Retinal pigment epithelial cell (primary cell): ENCODE results near the gene PAK2.
"Not testable (repeated sequence)": the region's sequence is repeated elsewhere in the genome, so short reads cannot be mapped to it uniquely, and the experiment has no call there.

Source experiments
- DNase-seq: peaks from one replicate; pipeline ENCODE4 v3.0.0-alpha.2; 2010; ENCODE audit warnings: low read depth
- H3K4me3 ChIP-seq: 2 replicates; pipeline ENCODE4 v1.5.1; 2011; ENCODE audit warnings: mild to moderate bottlenecking, low read length, control low read depth, moderate library complexity
- CTCF ChIP-seq: conservative IDR thresholded peaks from 2 replicates; pipeline ENCODE4 v1.5.1; 2011; ENCODE audit warnings: low read depth, low read length, control low read depth, inconsistent platforms

Gene PAK2

GRCh38 chr3:196821806-196822355 lies 82.2 kb downstream of the PAK2 start:
- no peak overlapping the region for H3K4me3 ChIP-seq
- no peak for DNase-seq
- no peak for TF ChIP-seq CTCF

- not testable (repeated sequence) for H3K4me3 ChIP-seq, DNase-seq
Observed at GRCh38 chr3:196829651-196830050, 90.0 kb downstream of the PAK2 start.

- DNase-seq = no peak
- TF ChIP-seq CTCF = no peak
- no peak overlapping the region for H3K4me3 ChIP-seq
Observed at GRCh38 chr3:196835086-196835485, 95.4 kb downstream of the PAK2 start.

- not testable (repeated sequence) for H3K4me3 ChIP-seq
Observed at GRCh38 chr3:196836626-196837025, 97.0 kb downstream of the PAK2 start.

GRCh38 chr3:196837819-196838420 lies 98.3 kb downstream of the PAK2 start:
- peak; percentile 77 for TF ChIP-seq CTCF

More at GRCh38 chr3:196836626-196837025, 97.0 kb downstream of the PAK2 start:
- DNase-seq = not testable (repeated sequence)

GRCh38 chr3:196839351-196839750 lies 99.7 kb downstream of the PAK2 start:
- H3K4me3 ChIP-seq, DNase-seq: not testable (repeated sequence)

More at GRCh38 chr3:196837819-196838420, 98.3 kb downstream of the PAK2 start:
- peak; percentile 2 for DNase-seq
- H3K4me3 ChIP-seq = no peak overlapping the region

- no peak for DNase-seq
- no peak overlapping the region for H3K4me3 ChIP-seq
- no peak for TF ChIP-seq CTCF
Observed at GRCh38 chr3:196842567-196843434, 103.1 kb downstream of the PAK2 start.

GRCh38 chr3:196843435-196844110 lies 103.9 kb downstream of the PAK2 start:
- H3K4me3 ChIP-seq = no peak overlapping the region
- DNase-seq = no peak
- TF ChIP-seq CTCF = no peak

- not testable (repeated sequence) for DNase-seq, H3K4me3 ChIP-seq
Observed at GRCh38 chr3:196844235-196845219, 104.9 kb downstream of the PAK2 start.

GRCh38 chr3:196848375-196848774 lies 108.7 kb downstream of the PAK2 start:
- H3K4me3 ChIP-seq, DNase-seq: not testable (repeated sequence)
